ENCODE data around the gene PKNOX2.

Gene PKNOX2

DNA sequence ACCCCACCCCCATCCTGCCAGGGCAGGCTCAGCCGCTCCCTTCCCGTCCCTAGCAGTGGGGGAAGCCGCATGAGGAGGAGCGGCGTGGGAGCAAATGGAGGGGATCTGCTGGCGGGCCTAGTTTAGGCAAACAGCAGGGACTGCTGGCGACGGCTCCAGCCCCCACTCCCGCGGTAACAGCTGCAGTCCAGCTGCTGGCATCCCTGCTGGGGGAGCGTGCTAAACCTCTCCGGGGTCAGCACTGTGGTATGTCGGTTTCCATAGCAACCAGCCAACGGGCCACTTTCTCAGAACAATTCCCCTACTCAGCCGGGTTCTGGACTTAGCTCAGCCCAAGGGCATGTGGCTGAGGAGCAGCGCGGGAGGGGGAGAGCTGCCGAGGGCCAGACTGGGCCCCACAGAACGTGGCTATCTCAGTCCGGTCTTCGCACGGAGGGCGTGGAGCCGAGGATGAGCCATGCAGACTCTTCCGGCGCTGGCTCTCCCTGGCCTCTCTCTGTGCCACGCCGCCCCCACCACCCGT, 98.8 kb downstream of the PKNOX2 start:
- DNase-seq (ENCODE audit: low spot score) = no peak

DNA sequence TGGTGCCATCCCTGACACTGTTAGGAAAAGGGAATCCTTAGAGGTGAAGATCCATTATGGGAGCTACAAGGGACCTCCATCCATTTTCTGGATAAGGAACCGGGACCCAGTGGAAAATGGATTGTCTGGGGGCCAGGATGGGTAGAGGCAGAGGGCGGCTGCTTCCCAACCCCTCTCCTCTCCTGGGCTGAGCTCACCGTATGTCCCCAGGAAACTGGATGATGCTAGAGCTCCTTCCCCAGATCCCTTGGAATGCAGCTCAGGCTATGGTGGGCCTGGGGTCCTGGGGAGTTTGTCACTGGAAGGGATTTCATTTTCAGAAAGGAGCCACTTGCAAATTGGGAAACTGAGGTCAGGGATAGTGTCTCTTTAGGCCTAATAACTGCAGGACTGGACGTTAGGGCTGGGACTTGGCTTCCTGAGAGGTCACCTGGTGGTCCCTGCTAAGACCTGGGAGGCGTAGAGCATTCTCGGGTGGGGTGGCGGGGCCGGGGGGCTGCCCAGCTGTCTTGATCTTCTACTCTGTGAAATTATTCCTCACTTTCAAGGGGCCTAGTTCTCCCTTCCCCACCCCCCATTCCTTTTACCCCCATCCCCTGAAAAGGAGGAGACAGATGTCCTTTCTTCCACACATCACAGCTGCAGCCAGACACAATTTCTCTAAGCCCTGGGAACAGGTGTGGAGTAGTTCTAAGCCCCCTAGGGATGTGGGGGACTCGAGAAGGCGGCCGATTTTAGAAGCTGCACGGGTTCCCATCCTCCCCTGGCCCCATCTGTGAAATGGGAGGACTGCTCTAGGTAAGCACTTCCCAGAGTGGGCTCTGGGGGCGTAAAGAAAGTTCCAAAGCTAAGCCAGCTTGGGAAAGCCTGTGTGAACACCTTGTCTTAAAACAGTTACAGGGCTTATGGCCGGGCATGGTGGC, 99.8 kb downstream of the PKNOX2 start:
- DNase-seq (ENCODE audit: low spot score) = no peak

- DNase-seq (ENCODE audit: low spot score) = no peak
Measured at GRCh38 chr11:125267548-125267947, 103.0 kb downstream of the PKNOX2 start.

DNA sequence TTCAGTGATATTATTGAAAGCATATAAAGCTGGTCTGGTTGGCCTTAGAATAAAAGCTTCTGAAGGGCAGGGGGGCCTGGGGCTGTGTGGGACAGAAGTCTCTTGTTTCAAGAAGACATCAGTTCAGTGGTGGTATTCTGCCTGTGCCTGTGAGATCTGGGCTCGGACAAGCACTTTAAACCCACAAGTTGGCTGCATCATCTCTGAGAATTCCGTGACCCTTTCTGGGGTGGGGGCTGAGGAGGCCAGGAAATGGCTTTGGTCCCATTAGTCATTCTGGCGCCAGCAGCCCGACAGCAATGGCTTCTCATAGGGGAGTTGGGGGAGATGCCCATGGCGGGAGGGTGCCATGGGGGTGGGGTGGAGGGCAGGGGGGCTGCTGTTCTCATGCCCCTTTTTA, 104.1 kb downstream of the PKNOX2 start:
- DNase-seq (ENCODE audit: low spot score) = no peak

DNA sequence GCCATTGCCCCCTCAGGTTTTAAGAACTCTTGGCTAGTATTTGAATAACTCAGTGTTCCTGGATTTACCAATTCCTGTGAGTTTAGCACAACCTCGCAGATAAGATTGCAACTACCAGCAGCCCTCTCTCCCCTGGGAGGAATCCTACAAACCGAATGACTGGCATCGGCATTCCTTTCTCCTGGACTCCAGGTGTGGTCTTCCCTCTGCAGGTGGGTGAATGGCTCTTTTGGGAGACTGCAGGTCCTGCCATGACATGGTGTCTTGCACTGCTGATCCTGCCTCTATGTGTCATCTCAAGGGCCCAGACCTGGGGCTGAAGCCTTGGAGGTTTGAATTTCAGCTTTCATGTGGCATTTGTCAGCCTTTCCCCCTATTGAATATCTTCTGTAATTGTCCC, 105.6 kb downstream of the PKNOX2 start:
- no peak for DNase-seq (ENCODE audit: low spot score)

DNA sequence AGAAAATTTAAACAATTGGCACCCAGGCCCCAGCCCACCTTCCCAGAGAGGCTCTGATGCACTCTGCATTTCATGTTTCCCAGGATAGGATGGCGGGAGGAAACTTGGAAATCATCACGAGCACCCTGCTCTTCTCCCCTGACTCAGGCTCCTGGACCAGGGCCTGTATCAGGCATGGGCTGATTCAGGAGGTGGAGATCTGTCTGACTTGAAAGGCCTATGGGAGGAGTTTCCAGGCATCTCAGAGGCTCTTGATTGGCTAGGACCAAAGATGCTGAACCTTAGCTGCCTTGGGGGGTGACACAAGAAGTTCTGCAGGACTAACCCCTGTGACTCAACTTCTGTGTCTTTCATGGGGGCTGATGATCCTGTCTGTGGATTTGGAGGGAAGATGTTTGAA, 106.2 kb downstream of the PKNOX2 start:
- no peak for DNase-seq (ENCODE audit: low spot score)

DNA sequence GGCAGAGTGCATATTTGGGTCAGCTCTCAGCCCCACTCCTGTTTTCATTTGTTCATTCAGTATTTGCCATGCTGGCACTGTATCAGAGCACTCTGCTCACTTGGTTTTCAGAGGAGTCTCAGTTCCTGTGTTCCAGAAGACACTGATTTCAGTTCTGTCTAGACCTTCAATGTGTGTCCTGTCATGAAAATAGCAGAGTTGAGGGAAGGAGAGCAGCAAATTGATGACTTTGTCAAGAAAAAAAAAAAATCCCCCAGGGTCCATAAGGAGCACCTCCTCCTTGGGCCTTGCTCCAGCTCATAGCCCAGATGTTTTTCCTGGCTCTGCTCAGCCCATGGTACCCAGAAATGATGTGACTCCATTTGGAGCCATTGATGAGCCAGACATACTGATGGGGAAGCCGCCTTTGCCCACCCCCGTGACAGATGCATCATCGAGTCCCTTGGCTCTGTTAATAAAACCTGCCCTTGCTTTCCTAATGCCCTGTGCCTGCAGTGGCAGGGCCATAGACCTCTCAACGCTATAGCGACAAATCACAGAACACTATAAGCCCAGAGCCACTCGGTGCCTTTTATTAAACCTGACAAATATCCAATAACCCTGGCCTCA, 107.0 kb downstream of the PKNOX2 start:
- no peak for DNase-seq (ENCODE audit: low spot score)

GRCh38 chr11:125272092-125272491, 107.5 kb downstream of the PKNOX2 start:
- no peak for DNase-seq (ENCODE audit: low spot score)

GRCh38 chr11:125272821-125273220, 108.3 kb downstream of the PKNOX2 start:
- no peak for DNase-seq (ENCODE audit: low spot score)

GRCh38 chr11:125273519-125274000, 109.0 kb downstream of the PKNOX2 start:
- no peak for DNase-seq (ENCODE audit: low spot score)

GRCh38 chr11:125274309-125274708, 109.8 kb downstream of the PKNOX2 start:
- no peak for DNase-seq (ENCODE audit: low spot score)

- DNase-seq (ENCODE audit: low spot score) = no peak
Measured at GRCh38 chr11:125274774-125275173, 110.2 kb downstream of the PKNOX2 start.

- DNase-seq (ENCODE audit: low spot score) = no peak
Measured at GRCh38 chr11:125275905-125276618, 111.5 kb downstream of the PKNOX2 start.

DNA sequence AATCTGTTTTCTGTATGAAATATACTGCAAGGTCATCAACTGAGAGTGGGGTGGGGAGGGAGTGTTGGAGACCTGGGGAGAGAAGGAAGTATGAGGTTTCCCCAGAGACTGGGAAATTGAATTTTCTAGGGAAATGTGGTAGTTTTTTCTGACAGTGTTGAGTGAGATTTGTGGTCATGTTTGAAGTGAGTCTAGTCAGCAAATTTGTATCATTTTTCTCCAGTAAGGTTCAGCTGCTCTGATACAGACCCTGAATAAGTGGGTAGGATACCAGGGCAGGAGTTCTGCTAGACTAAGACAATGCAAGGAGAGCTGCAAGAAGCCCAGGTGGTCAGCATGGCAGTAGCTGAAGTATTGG, 112.0 kb downstream of the PKNOX2 start:
- no peak for DNase-seq (ENCODE audit: low spot score)

- no peak for DNase-seq (ENCODE audit: low spot score)
Measured at GRCh38 chr11:125279676-125280418, 115.3 kb downstream of the PKNOX2 start.

- no peak for DNase-seq (ENCODE audit: low spot score)
Measured at GRCh38 chr11:125280646-125281045, 116.1 kb downstream of the PKNOX2 start.

DNA sequence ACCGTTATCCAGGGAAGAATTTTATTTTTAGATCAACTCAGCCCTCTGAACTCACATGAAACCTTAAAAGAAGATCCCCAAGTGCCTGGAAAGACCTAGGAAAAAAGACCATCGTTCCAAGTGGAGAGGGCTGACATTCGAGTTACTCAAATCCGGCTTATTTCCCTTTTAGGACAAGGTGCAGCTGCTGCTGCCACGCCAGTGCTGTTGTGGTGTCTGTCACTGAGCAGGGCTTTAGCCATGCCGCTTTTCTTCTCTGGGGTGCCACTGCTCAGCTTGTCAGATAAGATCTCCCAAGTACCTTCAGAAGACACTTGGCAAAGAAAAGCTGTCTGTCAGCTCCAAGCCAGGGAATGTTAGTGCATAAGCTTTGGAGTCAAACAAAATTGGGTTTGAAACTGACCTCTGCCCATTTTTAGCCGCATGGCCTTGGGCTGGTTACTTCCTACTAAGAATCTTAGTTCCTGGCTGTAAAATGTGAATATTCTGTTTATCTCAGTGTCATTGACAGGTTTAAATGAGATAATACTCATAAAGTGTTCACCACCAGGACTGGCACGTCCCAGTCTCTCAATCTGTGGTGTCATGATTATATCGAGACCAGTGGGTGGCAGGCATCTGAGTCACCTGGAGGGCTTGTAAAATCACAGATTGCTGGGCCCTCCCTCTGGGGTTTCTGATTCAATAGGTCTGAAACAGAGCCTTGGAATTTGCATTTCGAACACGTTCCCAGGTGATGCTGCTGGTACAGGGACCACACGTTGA, 117.5 kb downstream of the PKNOX2 start:
- no peak for DNase-seq (ENCODE audit: low spot score)

GRCh38 chr11:125282596-125282914, 118.0 kb downstream of the PKNOX2 start:
- DNase-seq (ENCODE audit: low spot score) = no peak

DNA sequence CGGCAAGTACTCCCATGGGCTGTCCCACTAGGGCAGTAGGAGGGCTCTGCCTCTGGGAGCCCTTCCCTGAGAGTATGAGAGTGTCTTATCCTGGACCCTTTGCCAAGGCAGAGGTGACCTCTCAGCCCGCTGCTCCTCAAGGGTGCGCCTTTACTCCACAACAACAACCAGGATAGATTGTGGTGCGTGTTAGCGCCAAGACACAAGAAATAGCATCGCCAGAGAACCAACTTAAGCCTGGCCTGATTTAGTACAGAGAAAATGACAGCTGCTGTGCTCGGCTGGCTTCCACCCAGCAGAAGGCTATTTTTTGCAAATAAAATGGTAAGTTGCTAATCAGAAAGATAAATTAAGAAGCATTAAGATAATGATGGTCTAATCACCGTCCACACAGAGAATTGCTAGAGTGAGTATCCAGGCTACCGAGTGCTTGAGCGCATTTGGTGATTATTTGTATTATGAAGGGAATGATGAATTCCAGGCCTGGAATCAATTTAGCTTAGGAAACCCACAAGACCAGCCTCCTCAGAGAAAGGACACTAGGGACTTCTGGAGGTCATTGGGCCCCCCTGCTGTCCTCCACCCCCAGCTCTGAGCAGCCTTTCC, 119.8 kb downstream of the PKNOX2 start:
- no peak for DNase-seq (ENCODE audit: low spot score)

- DNase-seq (ENCODE audit: low spot score) = no peak
Measured at GRCh38 chr11:125285844-125286243, 121.3 kb downstream of the PKNOX2 start.

DNA sequence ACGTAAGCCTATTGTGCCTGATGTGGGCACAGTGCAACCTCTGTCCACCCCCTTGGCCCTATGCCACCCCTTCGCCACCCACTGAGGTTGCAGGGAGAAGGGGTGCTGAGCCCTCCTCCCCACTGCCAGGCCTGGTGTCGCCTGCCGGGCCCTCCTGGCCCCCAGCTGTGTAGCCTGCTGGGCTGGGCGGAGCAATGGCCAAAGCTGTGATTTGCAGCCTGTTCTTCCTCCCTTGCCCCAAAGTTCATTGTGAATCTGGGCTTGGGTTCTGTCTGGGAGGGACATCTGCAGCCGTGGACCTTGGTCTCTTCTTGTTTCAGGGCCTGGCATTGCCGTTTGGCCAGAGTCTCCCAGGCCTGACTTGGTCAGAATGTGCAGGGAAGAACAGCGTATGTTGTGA, 121.9 kb downstream of the PKNOX2 start:
- no peak for DNase-seq (ENCODE audit: low spot score)

Measured in HuH-7.5 (cell line).